Tongue (tissue), 2 donors: Measurements from ENCODE around the gene EGLN1. TPM values are rescaled to one million over a fixed set of nuclear protein-coding genes. Genes with fewer than 3 reads are reported as not detected.
A peak's percentile ranks its signal among the peaks of the same experiment; 100 is the strongest.

Experiments
- DNase-seq: peaks from one replicate; pipeline ENCODE4 v3.0.0-alpha.2; 2015
- total RNA-seq: library from RNA; depleted of rRNA; stranded (reverse); fragments of >200 nt; gene quantifications from one replicate; pipeline ENCODE4 v1.2.3, GENCODE V29; 2014

Gene EGLN1
- total RNA-seq, 1 donor from 2014 or later = 91.9 TPM

GRCh38 chr1:231326248-231326647 is 95.8 kb downstream of the EGLN1 start:
- DNase-seq = peak; percentile 3

GRCh38 chr1:231324660-231325059 is 97.4 kb downstream of the EGLN1 start:
- no peak for DNase-seq

- no peak for DNase-seq
Observed at GRCh38 chr1:231322880-231323530, 99.1 kb downstream of the EGLN1 start.

GRCh38 chr1:231319080-231319479 is 103.0 kb downstream of the EGLN1 start:
- DNase-seq = no peak

GRCh38 chr1:231318568-231318967 is 103.5 kb downstream of the EGLN1 start:
- no peak for DNase-seq

GRCh38 chr1:231318015-231318355 is 104.1 kb downstream of the EGLN1 start:
- DNase-seq = no peak

GRCh38 chr1:231317306-231318014 is 104.6 kb downstream of the EGLN1 start:
- no peak for DNase-seq

- peak; percentile 5 for DNase-seq
Observed at GRCh38 chr1:231315887-231316286, 106.2 kb downstream of the EGLN1 start.

Other genes starting within 250 kb of the EGLN1 start
- 75.3 TPM for gene GNPAT, start 181.1 kb downstream of the EGLN1 start, total RNA-seq
- gene EXOC8, start 84.4 kb downstream of the EGLN1 start, total RNA-seq = 21.7 TPM
- 10.9 TPM for gene SPRTN, start 84.0 kb downstream of the EGLN1 start, total RNA-seq
- gene TSNAX, start 106.4 kb upstream of the EGLN1 start, total RNA-seq = 55.2 TPM
- gene DISC1, start 204.5 kb upstream of the EGLN1 start, total RNA-seq = 24.3 TPM